ENCODE results near the gene TADA2B.

The TADA2B gene

DNA sequence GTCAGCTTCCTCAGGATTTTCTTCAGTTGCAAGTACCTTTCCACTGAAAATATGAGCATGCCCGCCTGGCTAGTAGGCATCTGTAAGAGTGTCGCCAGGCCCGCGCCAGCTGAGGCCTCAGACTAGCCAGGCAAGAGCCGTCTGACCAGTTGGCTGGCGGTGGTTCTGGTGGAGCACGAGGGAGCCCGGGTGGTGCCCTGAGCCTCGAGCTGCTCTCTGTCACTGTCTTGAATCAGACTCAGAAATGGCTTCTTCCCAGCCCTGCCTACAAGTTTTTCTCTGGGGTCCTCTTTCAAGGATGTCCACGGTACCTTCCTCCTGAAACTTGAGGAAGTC, 12.8 kb downstream of the TADA2B start:
- H3K4me3 ChIP-seq (ENCODE audit: low read depth, low read length) = no peak overlapping the region
- TF ChIP-seq CTCF (IDR thresholded peaks at IDR 0.05; ENCODE audit: borderline replicate concordance, insufficient read depth, low read depth, low read length) = no peak

GRCh38 chr4:7058792-7059191, 15.6 kb downstream of the TADA2B start:
- TF ChIP-seq CTCF (IDR thresholded peaks at IDR 0.05; ENCODE audit: borderline replicate concordance, insufficient read depth, low read depth, low read length) = no peak

DNA sequence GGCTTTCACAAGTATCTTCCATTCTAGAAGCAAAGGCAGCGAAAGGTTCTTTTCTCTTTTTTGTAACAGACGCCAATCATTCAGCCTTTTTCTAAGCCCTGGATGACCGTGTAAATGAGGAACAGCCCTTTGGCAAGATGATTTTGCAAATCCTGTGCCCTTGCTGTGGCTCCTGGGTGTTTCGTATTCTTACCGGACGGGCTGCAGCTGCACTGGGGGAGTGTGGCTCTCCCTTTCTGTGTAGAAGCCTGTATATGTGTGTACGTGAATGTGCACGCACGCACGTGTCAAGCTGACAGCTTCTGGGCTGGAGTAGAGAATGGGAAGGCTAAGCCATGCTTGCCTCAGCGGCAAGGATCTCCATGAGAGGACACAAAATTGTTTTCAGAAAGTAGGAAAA, 16.5 kb downstream of the TADA2B start:
- no peak overlapping the region for H3K4me3 ChIP-seq (ENCODE audit: low read depth, low read length)
- TF ChIP-seq CTCF (IDR thresholded peaks at IDR 0.05; ENCODE audit: borderline replicate concordance, insufficient read depth, low read depth, low read length) = no peak

More at GRCh38 chr4:7058792-7059191, 15.6 kb downstream of the TADA2B start:
- H3K4me3 ChIP-seq (ENCODE audit: low read depth, low read length) = no peak overlapping the region

GRCh38 chr4:7060346-7061150, 17.4 kb downstream of the TADA2B start:
- no peak for TF ChIP-seq CTCF (IDR thresholded peaks at IDR 0.05; ENCODE audit: borderline replicate concordance, insufficient read depth, low read depth, low read length)
- no peak overlapping the region for H3K4me3 ChIP-seq (ENCODE audit: low read depth, low read length)

DNA sequence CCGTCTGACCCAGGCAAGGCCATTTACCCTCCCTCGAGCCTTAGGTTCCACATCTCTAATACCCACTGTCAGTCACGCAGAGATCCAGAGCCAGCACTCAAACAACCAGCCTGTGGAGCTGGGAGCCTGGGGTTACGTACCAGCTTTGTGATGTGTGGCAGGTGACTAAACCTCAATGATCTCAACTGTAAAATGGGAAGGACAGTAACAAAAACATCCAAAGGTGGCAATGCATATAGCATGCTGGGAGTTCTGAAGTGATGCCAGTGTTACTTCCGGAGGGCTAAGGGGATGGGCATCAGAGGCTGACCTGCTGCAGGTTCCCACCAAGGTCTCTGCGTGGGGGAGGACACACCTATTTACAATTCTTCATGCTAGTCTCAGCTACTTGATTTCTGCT, 18.6 kb downstream of the TADA2B start:
- TF ChIP-seq CTCF (IDR thresholded peaks at IDR 0.05; ENCODE audit: borderline replicate concordance, insufficient read depth, low read depth, low read length) = no peak
- no peak overlapping the region for H3K4me3 ChIP-seq (ENCODE audit: low read depth, low read length)

GRCh38 chr4:7062816-7063215, 19.6 kb downstream of the TADA2B start:
- no peak overlapping the region for H3K4me3 ChIP-seq (ENCODE audit: low read depth, low read length)
- no peak for TF ChIP-seq CTCF (IDR thresholded peaks at IDR 0.05; ENCODE audit: borderline replicate concordance, insufficient read depth, low read depth, low read length)

GRCh38 chr4:7063362-7063761, 20.2 kb downstream of the TADA2B start:
- TF ChIP-seq CTCF (IDR thresholded peaks at IDR 0.05; ENCODE audit: borderline replicate concordance, insufficient read depth, low read depth, low read length) = no peak
- H3K4me3 ChIP-seq (ENCODE audit: low read depth, low read length) = no peak overlapping the region
